HG03139 (cell line): ENCODE measurements around the gene INMT.

Source experiments
- ATAC-seq: cut with Tn5 transposase; IDR thresholded peaks from one replicate; pipeline ENCODE4 v1.9.1; 2021; ENCODE audit not compliant: unreplicated experiment

Gene INMT

GRCh38 chr7:30779574-30779973, 27.6 kb downstream of the INMT start:
- no peak for ATAC-seq

GRCh38 chr7:30780941-30781340, 29.0 kb downstream of the INMT start:
- ATAC-seq, result no peak

GRCh38 chr7:30782690-30783089, 30.8 kb downstream of the INMT start:
- ATAC-seq, result no peak

GRCh38 chr7:30785786-30786185, 33.9 kb downstream of the INMT start:
- ATAC-seq, result no peak

- ATAC-seq, result no peak
Measured at GRCh38 chr7:30787486-30787885, 35.6 kb downstream of the INMT start.

- no peak for ATAC-seq
Measured at GRCh38 chr7:30788640-30789333, 36.9 kb downstream of the INMT start.

- ATAC-seq, result no peak
Measured at GRCh38 chr7:30789334-30789711, 37.4 kb downstream of the INMT start.

- ATAC-seq, result no peak
Measured at GRCh38 chr7:30790356-30790755, 38.4 kb downstream of the INMT start.

GRCh38 chr7:30791114-30791513, 39.2 kb downstream of the INMT start:
- no peak for ATAC-seq

- no peak for ATAC-seq
Measured at GRCh38 chr7:30795161-30795948, 43.4 kb downstream of the INMT start.

GRCh38 chr7:30796105-30796869, 44.4 kb downstream of the INMT start:
- ATAC-seq, result no peak

- ATAC-seq, result no peak
Measured at GRCh38 chr7:30797176-30798040, 45.5 kb downstream of the INMT start.

- peak; percentile 70 for ATAC-seq
Measured at GRCh38 chr7:30799206-30799975, 47.5 kb downstream of the INMT start.

GRCh38 chr7:30799976-30800661, 48.2 kb downstream of the INMT start:
- ATAC-seq, result no peak

- ATAC-seq, result peak; percentile 31
Measured at GRCh38 chr7:30800785-30801252, 48.9 kb downstream of the INMT start.

- no peak for ATAC-seq
Measured at GRCh38 chr7:30802812-30803211, 50.9 kb downstream of the INMT start.

- ATAC-seq, result no peak
Measured at GRCh38 chr7:30804078-30804661, 52.2 kb downstream of the INMT start.

- ATAC-seq, result no peak
Measured at GRCh38 chr7:30805081-30805691, 53.3 kb downstream of the INMT start.

- ATAC-seq, result no peak
Measured at GRCh38 chr7:30805931-30806330, 54.0 kb downstream of the INMT start.
